ENCODE data around the gene SNRPB2.
A peak's percentile ranks its signal among the peaks of the same experiment; 100 is the strongest.

SNRPB2 gene

DNA sequence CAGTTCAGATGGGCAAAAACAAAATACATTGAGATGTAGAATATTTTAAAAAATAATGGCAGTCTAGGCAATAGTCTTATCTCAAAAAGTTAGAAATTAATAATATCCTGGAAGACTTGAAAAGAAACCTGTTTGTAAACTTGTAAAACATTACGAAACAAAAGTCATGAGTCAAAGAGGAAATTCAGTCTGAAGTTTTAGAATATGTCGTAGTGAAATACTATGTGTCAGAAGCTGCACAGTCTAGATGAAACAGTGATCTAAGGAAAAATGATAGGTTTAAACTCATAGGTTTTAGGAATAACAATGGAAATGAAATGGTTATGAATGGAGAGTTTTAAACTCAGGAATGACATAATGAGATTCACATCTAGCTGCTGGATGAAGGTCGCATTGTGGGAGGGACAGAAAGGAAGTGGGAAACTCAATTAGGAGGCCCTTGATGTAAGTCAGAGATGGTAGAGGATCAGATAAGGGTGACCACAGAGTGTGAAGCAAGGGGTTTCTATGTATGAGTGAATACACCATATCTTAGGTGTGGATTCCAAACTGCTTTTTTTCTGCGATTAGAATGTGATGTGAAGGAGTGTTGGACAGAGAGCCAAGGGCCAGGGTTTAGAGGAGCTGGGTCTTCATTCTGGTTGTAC, 2.8 kb downstream of the SNRPB2 start:
- DNase-seq (ENCODE audit: low read depth in 2 of 2) = no peak

- no peak for DNase-seq (ENCODE audit: low read depth in 2 of 2)
Observed at GRCh38 chr20:16740365-16741072, 10.7 kb downstream of the SNRPB2 start.

GRCh38 chr20:16744178-16744807, 14.5 kb downstream of the SNRPB2 start:
- DNase-seq (ENCODE audit: low read depth in 2 of 2) = no peak

DNA sequence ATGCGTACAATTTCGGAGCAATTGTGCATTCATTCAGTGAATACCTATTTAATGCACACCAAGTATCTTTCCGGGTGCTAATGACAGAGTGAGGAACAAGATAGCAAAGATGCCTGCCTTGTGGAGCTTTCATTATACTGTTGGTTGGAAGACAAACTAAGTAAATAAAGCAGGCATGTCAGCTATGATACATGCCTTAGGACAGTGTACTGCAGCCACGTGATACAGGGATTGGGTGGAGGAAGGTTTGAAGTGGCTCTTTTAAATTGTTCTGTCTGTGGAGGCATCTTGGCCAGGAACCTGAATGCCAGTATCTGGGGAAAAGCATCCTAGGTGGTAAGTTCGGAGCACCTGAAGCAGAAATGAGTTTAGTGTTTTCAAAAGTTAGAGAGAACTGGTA, 15.4 kb downstream of the SNRPB2 start:
- no peak for DNase-seq (ENCODE audit: low read depth in 2 of 2)

- no peak for DNase-seq (ENCODE audit: low read depth in 2 of 2)
Observed at GRCh38 chr20:16747291-16747811, 17.5 kb downstream of the SNRPB2 start.

DNA sequence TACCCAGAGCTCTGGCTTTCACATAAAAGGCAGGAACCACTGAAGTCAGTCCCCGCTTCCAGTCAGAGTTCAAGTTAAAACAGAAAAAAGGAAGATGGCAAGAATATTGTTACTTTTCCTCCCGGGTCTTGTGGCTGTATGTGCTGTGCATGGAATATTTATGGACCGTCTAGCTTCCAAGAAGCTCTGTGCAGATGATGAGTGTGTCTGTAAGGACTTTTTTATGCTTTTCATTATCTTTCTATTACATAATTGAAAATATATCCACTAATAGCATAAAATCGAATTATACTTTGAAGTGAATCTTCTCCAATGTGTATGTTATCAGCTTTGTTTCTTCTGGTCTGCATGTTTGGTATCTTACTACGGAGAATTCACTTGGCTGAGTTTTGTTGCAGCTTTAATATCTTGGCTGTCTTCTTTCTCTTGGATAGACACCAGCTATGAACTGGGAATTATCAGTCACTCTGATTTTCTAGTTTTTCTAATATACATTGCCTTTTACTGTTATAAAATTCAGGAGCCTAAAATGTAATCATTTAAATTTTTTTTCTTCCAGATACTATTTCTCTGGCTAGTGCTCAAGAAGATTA, 18.6 kb downstream of the SNRPB2 start, which contains the start of gene OTOR:
Gene OTOR (plus strand): TSS at position 51 of the 593 bp plus-strand sequence. CDS start 44 bp downstream, at position 95.
- no peak for DNase-seq (ENCODE audit: low read depth in 2 of 2)

DNA sequence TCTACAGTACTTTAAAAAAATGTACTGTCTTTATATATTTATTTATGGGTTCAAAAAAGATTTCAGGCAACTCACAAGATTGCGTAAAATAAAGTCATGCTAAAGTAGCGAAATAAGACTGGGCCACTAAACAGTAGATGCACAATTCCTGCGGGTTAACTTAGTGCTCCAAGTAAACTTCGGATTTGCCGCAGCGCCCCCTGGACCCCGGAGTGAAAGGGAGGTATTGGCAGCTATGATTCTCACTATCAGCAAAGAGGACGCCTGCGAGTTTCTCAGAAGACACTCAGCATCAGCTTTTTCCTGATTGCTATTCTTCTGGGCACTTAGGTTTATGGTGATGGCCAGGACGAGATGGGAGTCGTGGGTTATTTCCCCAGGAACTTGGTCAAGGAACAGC, 19.7 kb downstream of the SNRPB2 start:
- DNase-seq (ENCODE audit: low read depth in 2 of 2) = no peak

- DNase-seq (ENCODE audit: low read depth in 2 of 2) = no peak
Observed at GRCh38 chr20:16752082-16752481, 22.3 kb downstream of the SNRPB2 start.

GRCh38 chr20:16752901-16753300, 23.1 kb downstream of the SNRPB2 start:
- no peak for DNase-seq (ENCODE audit: low read depth in 2 of 2)

DNA sequence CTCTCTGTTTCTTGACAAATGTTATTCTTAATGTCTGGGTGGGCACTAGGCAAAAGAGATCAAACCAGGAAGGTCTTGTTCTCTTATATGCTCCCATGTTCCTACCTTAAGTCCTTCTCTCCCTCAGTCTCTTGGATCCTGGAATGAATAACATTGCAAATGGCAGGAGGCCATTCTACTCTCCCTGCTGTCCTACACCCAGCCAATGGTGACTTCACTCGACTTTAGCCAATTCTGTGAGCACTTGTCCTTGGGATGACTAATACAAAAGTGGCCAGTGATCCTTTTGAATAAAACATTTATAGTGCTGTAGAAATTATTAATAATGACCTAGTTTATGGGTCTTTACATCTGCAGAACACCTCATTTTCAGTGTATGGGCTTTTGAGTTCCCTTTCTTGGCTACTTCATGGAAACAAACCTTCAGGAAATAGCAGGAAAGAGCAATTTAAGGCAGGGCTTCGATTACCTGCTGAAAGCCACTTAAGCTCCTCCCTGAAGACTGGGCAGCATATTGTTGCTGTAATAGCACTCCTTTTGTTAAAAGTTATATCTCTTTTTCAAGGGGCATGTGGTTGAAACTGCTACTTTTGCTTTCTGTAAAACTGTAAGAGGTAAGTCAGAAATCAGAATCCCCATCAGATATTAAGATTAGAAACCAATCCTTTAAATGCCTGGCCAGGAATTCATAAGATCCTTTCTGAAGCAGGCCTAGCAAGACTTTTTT, 28.8 kb downstream of the SNRPB2 start:
- DNase-seq (ENCODE audit: low read depth in 2 of 2) = no peak

DNA sequence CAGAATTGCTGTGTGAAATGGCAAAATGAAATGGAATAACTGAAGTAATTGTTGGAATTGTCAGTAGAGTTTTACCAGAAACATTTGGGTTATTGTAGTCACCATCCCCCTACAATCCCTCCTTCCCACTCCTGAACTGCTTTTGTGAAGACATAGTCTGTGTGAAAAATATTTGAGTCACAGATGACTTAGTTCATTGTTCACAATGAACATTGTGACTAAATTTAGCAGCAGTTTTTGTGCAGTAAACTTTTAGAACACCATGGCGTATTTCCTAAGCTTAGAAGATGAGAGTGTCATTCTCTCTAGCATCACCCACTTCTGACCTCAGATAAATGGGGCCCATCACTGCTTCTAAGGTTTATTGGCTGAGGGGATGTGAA, 29.3 kb downstream of the SNRPB2 start:
- no peak for DNase-seq (ENCODE audit: low read depth in 2 of 2)

DNA sequence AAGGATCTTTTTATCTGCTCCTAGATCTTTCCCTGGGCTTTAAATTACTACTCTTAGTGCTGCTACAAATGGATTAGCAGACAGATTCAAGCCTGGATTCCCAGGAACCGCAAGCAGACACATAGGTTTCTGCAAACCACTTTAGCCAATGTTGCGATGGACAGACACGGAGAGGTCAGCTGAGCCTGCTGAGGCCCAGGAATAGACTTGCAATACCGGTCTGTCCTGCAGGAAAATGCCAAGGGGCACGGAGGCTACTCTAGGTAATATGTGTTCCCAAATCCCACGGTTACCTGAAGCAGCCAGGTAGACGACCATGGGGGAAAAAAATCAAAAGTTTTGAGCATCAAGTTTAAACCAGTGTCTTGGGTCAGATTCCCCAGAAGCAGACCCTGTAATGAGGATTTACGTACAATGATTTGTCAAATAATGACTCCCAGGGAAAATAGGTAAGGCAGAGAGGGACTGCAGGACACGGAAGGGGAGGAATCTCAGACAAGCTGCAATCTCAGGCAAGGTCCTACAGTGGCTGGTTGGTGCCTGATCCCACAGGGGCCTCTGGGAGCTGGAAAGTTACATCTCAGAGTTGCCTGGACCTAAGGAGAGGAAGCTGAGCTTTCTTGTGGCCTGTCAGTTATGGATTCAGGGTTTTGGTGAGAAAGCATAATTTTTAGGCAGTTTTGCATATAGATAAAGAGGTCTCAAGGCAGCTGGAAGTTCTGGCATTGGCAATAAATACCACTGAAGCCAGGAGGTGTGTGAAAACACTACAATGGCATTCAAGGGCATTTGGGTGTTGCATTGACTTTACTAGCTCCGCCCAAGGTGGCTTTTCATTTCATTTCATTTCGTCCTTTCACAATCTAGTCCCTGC, 30.8 kb downstream of the SNRPB2 start:
- DNase-seq (ENCODE audit: low read depth in 2 of 2) = no peak

DNA sequence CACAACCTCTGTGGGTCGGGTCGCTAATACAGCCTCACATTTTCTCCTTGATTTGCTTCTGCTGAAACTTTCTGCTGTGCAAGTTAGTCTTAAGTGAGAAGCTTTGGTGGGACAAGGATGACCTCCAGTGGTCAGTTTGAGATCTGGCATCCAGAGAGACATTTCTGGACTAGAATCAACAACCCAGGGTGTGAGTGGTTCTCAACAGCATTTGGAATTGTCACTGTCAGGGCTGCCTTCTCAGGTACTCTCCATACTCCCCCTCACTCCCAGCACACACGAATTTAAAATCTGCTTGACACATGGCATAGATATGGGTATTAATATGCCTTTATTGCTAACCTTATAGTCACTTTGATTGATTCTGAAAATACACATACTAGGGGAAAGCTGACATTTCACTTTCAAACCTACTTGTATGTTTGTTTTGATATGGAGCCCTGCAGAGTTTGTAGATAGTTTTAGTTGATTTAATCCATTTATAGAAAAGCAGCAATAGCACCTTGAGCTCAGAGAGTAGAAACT, 31.5 kb downstream of the SNRPB2 start:
- DNase-seq (ENCODE audit: low read depth in 2 of 2) = peak; percentile 2 to 12

DNA sequence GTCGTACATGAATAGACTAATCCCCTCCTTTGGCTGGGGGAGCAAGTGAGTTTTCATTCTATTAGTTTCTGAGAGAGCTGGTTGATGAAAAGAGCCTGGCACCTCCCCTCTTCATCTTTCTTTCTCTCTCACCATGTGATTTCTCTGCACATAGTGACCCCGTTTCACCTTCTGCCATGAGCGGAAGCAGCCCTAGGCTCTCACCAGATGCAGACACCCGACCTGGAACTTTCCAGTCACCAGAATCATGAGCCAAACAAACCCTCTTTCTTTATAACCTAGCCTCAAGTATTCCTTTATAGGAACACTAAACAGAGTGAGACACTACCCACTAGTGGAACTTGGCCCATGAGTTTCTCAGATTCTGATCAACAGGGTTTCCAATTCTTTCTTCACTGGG, 34.7 kb downstream of the SNRPB2 start:
- no peak for DNase-seq (ENCODE audit: low read depth in 2 of 2)

DNA sequence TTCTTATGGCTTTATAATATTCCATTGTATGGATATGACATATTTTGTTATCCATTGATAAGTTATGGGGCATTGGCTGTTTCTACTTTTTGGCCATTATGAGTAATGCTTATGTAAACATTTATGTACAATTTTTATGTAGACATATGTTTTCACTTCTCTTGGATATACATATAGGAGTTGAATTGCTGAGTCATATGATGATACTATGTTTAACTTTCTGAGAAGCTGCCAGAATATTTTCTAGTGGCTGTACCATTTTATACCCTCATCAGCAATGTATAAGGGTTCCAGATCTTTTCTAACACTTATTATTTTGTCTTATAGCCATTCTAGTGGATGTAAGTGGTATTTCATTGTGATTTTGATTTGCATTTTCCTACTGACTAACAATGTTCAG, 41.4 kb downstream of the SNRPB2 start:
- DNase-seq (ENCODE audit: low read depth in 2 of 2) = no peak

DNA sequence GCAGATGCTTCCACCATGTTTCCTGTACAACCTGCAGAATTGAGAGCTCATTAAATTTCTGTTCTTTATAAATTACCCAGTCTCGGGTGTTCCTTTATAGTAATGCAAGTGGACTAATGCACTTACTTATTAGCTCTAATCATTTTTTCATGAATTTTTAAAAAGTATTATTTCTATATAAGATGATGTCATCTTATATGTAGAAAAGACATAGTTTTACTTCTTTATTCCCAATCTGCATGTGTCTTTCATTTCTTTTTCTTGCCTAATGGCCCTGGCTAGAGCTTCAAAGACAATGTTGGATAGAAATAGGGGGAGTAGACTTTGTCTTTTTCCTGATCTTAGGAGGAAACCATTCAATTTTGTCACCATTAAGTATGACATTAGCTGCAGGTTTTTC, 46.1 kb downstream of the SNRPB2 start:
- DNase-seq (ENCODE audit: low read depth in 2 of 2) = no peak

DNA sequence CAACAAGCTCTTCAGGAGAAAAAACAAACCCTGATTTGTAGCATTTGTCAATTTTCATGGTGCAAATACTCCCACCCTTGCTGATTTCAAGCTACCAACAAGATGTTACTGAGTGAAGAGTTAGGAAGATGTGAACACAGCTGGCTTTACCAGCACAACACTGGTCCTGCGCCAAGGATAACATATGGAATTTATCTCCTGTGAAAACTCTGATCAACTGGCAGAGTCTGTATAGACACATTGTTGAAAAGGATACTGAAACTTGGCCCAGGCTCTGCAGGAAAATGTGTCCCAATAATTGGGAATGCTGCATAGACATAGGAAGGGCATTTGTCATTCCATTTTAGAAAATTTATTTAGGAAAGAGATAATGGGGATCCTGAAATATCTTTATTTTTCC, 47.3 kb downstream of the SNRPB2 start:
- DNase-seq (ENCODE audit: low read depth in 2 of 2) = no peak

DNA sequence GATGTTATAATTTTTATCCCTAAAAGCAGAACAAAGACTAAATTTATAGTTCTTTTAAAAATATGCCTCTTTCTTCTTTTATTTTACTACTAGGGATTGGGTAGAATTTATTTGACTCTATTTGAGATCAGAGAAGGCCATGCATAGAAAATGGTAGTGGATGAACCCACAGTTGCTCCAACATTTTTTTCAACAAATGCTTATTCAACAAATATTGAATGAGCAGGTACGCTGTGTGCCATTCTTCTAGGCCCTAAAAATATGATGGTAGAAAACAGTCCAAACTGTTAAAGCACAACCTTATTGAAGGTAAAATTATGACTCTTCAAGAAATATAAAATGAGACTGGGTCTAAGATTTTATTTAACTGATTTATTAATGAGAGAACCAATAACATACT, 48.3 kb downstream of the SNRPB2 start:
- no peak for DNase-seq (ENCODE audit: low read depth in 2 of 2)

- no peak for DNase-seq (ENCODE audit: low read depth in 2 of 2)
Observed at GRCh38 chr20:16781496-16781895, 51.7 kb downstream of the SNRPB2 start.

GRCh38 chr20:16785226-16785625, 55.4 kb downstream of the SNRPB2 start:
- DNase-seq (ENCODE audit: low read depth in 2 of 2) = no peak

Data from stimulated activated CD8-positive, alpha-beta memory T cell treated with anti-CD3 and anti-CD28 coated beads, Interleukin-15, amount 100 ng/mL, for 48 hours (primary cell).